Mesenchymal stem cell (in vitro differentiated cells and primary cell): ENCODE data around the gene MUC5B.

Experiments used
- DNase-seq: peaks from one replicate; pipeline ENCODE4 v3.0.0-alpha.2; 2013
- H2AFZ ChIP-seq: one replicate; pipeline ENCODE4 v1.6.1; 2013; ENCODE audit warnings: low read depth, mild to moderate bottlenecking, control low read depth, inconsistent platforms, low read length, moderate library complexity
- H2AK5ac ChIP-seq: 2 replicates; pipeline ENCODE4 v1.6.1; 2013; ENCODE audit warnings: low read length, moderate library complexity, mild to moderate bottlenecking, inconsistent platforms; ENCODE audit not compliant: severe bottlenecking
- H2BK120ac ChIP-seq: one replicate; pipeline ENCODE4 v1.6.1; 2013; ENCODE audit warnings: low read depth, mild to moderate bottlenecking, inconsistent platforms, low read length, moderate library complexity
- H2BK12ac ChIP-seq, 2 experiments: one replicate each; pipeline ENCODE4 v1.6.1; 2013; ENCODE audit warnings: inconsistent platforms in 2 of 2, low read length in 2 of 2, mild to moderate bottlenecking in 2 of 2, moderate library complexity in 2 of 2, control low read depth in 1 of 2
- H2BK15ac ChIP-seq: one replicate; pipeline ENCODE4 v1.6.1; 2013; ENCODE audit warnings: mild to moderate bottlenecking, low read depth, inconsistent platforms; ENCODE audit not compliant: poor library complexity, severe bottlenecking
- H2BK5ac ChIP-seq: 2 replicates; pipeline ENCODE4 v1.6.1; 2013; ENCODE audit warnings: low read depth, mild to moderate bottlenecking, low read length, control low read depth, inconsistent platforms; ENCODE audit not compliant: poor library complexity, severe bottlenecking
- H3K14ac ChIP-seq, 2 experiments: one replicate each; pipeline ENCODE4 v1.6.1; 2013; ENCODE audit warnings: inconsistent platforms in 2 of 2, low read length in 2 of 2, control low read depth in 1 of 2, mild to moderate bottlenecking in 1 of 2, moderate library complexity in 1 of 2
- H3K18ac ChIP-seq, 2 experiments: one replicate each; pipeline ENCODE4 v1.6.1; 2013; ENCODE audit warnings: inconsistent platforms in 2 of 2, low read length in 2 of 2, control low read depth in 1 of 2, low read depth in 1 of 2, mild to moderate bottlenecking in 1 of 2
- H3K23ac ChIP-seq, 2 experiments: one replicate each; pipeline ENCODE4 v1.6.1; 2013; ENCODE audit warnings: inconsistent platforms in 2 of 2, low read length in 2 of 2, mild to moderate bottlenecking in 2 of 2, moderate library complexity in 2 of 2, control low read depth in 1 of 2
- H3K27ac ChIP-seq: 2 replicates; pipeline ENCODE4 v1.5.1; 2013; ENCODE audit warnings: mild to moderate bottlenecking, moderate library complexity, low read length, control low read depth, inconsistent platforms; ENCODE audit not compliant: poor library complexity, severe bottlenecking
- H3K27me3 ChIP-seq, 2 experiments: 2 replicates each; pipeline versions ENCODE4 v1.6.1 to v1.7.0; 2013; ENCODE audit warnings: low read length in 2 of 2, mild to moderate bottlenecking in 2 of 2, moderate library complexity in 2 of 2, control low read depth in 1 of 2, inconsistent platforms in 1 of 2; ENCODE audit not compliant: control insufficient read depth in 1 of 2, insufficient read depth in 1 of 2
- H3K36me3 ChIP-seq, 2 experiments: 2 replicates each; pipeline versions ENCODE4 v1.6.1 to v1.7.0; 2013; ENCODE audit warnings: low read length in 2 of 2, control low read depth in 1 of 2, inconsistent platforms in 1 of 2, low read depth in 1 of 2, mild to moderate bottlenecking in 1 of 2; ENCODE audit not compliant: insufficient read depth in 2 of 2, control insufficient read depth in 1 of 2
- H3K4ac ChIP-seq, 2 experiments: one replicate each; pipeline ENCODE4 v1.6.1; 2013; ENCODE audit warnings: inconsistent platforms in 2 of 2, low read length in 2 of 2, mild to moderate bottlenecking in 2 of 2, moderate library complexity in 2 of 2, control low read depth in 1 of 2, low read depth in 1 of 2
- H3K4me1 ChIP-seq: 2 replicates; pipeline ENCODE4 v1.6.1; 2013; ENCODE audit warnings: low read depth, low read length, control low read depth; ENCODE audit not compliant: control insufficient read depth, insufficient read depth
- H3K4me2 ChIP-seq: 2 replicates; pipeline ENCODE4 v1.6.1; 2013; ENCODE audit warnings: low read length, mild to moderate bottlenecking, inconsistent platforms; ENCODE audit not compliant: poor library complexity, severe bottlenecking
- H3K4me3 ChIP-seq, 2 experiments: 2 replicates each; pipeline versions ENCODE4 v1.5.1 to v1.7.0; 2013; ENCODE audit warnings: low read length in 2 of 2, mild to moderate bottlenecking in 2 of 2, control low read depth in 1 of 2, low read depth in 1 of 2; ENCODE audit not compliant: insufficient read depth in 1 of 2
- H3K79me1 ChIP-seq: replicated peaks from 2 replicates; pipeline ENCODE4 v1.6.1; 2013; ENCODE audit warnings: mild to moderate bottlenecking, control low read depth, low read length, inconsistent platforms; ENCODE audit not compliant: poor library complexity, severe bottlenecking
- H3K9ac ChIP-seq: 2 replicates; pipeline ENCODE4 v1.7.0; 2013; ENCODE audit warnings: mild to moderate bottlenecking, low read length, moderate library complexity
- H3K9me3 ChIP-seq: 2 replicates; pipeline ENCODE4 v1.7.0; 2013; ENCODE audit warnings: mild to moderate bottlenecking, low read length; ENCODE audit not compliant: control insufficient read depth
- H4K8ac ChIP-seq: one replicate; pipeline ENCODE4 v1.6.1; 2013; ENCODE audit warnings: inconsistent platforms, mild to moderate bottlenecking, low read length, moderate library complexity
- H4K91ac ChIP-seq: one replicate; pipeline ENCODE4 v1.6.1; 2013; ENCODE audit warnings: mild to moderate bottlenecking, low read length, inconsistent platforms
- WGBS: methylation state at CpG from one replicate; pipeline ENCODE4 v1.1.7; 2013; ENCODE audit warnings: mixed read lengths; 5-methylcytosine and 5-hydroxymethylcytosine counted together

Gene MUC5B

DNA sequence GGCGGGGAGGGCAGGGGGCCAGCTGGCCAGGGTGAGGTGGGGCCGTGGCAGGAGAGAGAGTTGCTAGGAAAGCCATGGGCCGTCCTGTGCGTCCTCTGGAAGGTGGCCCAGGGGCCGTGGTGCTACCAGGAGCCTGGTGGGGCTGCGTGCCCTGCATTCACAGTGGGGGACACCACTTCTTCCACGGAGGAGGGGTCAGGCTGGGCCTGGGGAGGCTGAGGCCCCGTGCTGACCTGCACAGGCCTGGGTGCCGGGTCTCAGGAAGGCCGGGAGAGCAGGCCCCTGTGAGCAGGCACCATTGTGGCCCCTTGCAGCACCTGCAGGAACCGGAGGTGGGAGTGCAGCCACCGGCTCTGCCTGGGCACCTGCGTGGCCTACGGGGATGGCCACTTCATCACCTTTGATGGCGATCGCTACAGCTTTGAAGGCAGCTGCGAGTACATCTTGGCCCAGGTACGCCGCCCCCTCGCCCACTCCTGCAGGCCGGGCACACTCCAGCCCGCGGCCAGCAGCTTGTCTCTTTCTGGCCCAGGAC, 12.0 kb downstream of the MUC5B start:
- Histone ChIP-seq H2BK12ac (no peak overlapping the region), H3K4me2 (no peak overlapping the region), H3K4ac (no peak overlapping the region), H3K79me1 (no peaks in the 10 kb centered on the region), H2BK15ac (no peak overlapping the region), H3K4me1 (no peaks in the 10 kb centered on the region), H3K9me3 (no peaks in the 10 kb centered on the region), H3K27me3 (peaks cover 0 to 22% of the 10 kb centered on the region in 2 experiments), H4K91ac (no peak overlapping the region), H3K36me3 (no peaks in the 10 kb centered on the region), H3K23ac (no peak overlapping the region), H3K18ac (no peak overlapping the region), H2BK120ac (no peak overlapping the region), H4K8ac (no peak overlapping the region), H2AFZ (no peak overlapping the region), H2AK5ac (no peak overlapping the region), H3K9ac (no peak overlapping the region), H2BK5ac (no peak overlapping the region), H3K4me3 (no peak overlapping the region), H3K27ac (no peak overlapping the region), H3K14ac (no peak overlapping the region)
- DNase-seq = no peak
- 92% methylated on average over 21 of the region's 23 CpGs for WGBS

DNA sequence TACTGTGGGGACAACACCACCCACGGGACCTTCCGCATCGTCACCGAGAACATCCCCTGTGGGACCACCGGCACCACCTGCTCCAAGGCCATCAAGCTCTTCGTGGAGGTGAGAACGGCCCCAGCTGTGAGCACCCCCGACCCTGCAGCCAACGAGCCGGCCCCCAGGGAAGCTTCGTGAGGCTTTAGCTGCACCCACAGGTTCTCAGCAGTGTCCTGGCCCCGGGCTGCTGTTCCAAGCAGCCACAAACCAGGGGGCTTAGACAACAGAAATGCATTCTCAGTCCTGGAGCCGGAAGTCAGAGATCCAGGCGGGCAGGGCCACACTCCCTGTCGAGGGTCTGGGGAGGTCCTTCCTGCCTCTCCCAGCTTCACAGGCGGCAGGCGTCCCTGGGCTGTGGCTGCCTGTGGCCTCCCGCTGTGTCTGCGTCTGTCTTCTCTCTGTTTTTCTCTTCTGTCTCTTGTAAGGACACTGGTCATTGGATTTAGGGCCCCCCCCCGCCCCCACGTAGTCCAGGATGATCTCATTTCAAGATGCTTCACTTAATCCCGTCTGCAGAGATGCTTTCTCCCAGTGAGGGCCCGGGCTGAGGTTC, 12.5 kb downstream of the MUC5B start:
- Histone ChIP-seq H3K23ac (no peak overlapping the region), H2BK15ac (no peak overlapping the region), H3K27ac (no peak overlapping the region), H2BK12ac (no peak overlapping the region), H3K9me3 (no peaks in the 10 kb centered on the region), H3K79me1 (no peaks in the 10 kb centered on the region), H3K36me3 (no peaks in the 10 kb centered on the region), H2BK5ac (no peak overlapping the region), H2AK5ac (no peak overlapping the region), H3K4me2 (no peak overlapping the region), H3K4ac (no peak overlapping the region), H2BK120ac (no peak overlapping the region), H2AFZ (no peak overlapping the region), H3K14ac (no peak overlapping the region), H3K9ac (no peak overlapping the region), H4K91ac (no peak overlapping the region), H4K8ac (no peak overlapping the region), H3K4me3 (no peak overlapping the region), H3K18ac (no peak overlapping the region), H3K27me3 (peaks cover 0 to 22% of the 10 kb centered on the region in 2 experiments), H3K4me1 (no peaks in the 10 kb centered on the region)
- DNase-seq = no peak
- 77% methylated on average over 23 of the region's 23 CpGs for WGBS

DNA sequence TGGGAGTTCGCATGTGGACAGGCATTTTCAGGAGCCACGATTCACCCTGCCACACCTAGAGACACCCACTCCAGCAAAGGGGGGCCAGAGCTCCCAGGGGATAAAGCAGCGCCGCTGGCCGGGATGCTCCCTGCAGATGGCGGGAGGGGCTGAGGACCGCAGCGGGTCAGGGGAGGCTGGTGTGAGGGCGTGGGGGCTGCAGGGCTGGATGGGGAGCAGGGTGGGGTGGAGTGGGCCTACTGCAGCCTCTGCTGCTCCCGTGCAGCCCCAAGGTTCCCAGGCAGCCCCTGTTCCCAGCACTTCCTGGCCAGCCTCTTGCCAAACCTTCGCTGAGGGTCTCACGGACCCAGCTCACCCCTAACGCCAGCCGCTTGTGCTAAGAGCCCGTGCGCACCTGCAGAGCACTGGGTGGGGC, 13.0 kb downstream of the MUC5B start:
- Histone ChIP-seq H3K9me3 (no peaks in the 10 kb centered on the region), H2AK5ac (no peak overlapping the region), H2BK5ac (no peak overlapping the region), H3K4me1 (no peaks in the 10 kb centered on the region), H3K27ac (no peak overlapping the region), H3K23ac (no peak overlapping the region), H2AFZ (no peak overlapping the region), H3K4me2 (no peak overlapping the region), H3K36me3 (no peaks in the 10 kb centered on the region), H2BK15ac (no peak overlapping the region), H4K91ac (no peak overlapping the region), H3K9ac (no peak overlapping the region), H3K18ac (no peak overlapping the region), H3K27me3 (peaks cover 0 to 22% of the 10 kb centered on the region in 2 experiments), H4K8ac (no peak overlapping the region), H3K4ac (no peak overlapping the region), H2BK12ac (no peak overlapping the region), H3K14ac (no peak overlapping the region), H3K4me3 (no peak overlapping the region), H2BK120ac (no peak overlapping the region), H3K79me1 (no peaks in the 10 kb centered on the region)
- no peak for DNase-seq
- 75% methylated on average over 15 of the region's 16 CpGs for WGBS

DNA sequence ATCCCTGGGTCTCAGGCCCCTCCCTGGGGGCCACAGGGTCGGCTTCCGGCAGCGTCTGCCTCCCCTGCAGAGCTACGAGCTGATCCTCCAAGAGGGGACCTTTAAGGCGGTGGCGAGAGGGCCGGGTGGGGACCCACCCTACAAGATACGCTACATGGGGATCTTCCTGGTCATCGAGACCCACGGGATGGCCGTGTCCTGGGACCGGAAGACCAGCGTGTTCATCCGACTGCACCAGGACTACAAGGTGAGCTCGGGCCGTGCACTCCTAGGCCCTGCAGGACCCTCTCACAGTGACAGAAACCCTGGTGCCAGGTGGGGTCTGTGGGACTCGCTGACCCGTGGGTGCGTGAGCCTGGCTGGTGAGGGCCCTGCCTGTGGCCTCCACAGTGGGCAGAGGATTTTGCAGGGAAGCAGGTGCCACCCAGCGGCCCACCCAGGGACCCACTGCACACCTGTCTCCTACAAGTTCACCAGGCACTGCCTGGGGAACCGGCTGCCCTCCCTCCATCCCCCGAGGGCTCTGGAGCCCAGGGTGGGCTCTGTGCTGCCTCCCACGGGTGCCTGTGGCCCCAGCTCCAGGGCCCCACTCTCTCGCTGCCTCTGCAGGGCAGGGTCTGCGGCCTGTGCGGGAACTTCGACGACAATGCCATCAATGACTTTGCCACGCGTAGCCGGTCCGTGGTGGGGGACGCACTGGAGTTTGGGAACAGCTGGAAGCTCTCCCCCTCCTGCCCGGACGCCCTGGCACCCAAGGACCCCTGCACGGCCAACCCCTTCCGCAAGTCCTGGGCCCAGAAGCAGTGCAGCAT, 13.7 kb downstream of the MUC5B start:
- Histone ChIP-seq H3K9ac (no peak overlapping the region), H2AK5ac (no peak overlapping the region), H2BK120ac (no peak overlapping the region), H3K36me3 (no peaks in the 10 kb centered on the region), H3K9me3 (no peaks in the 10 kb centered on the region), H3K4me2 (no peak overlapping the region), H2BK12ac (no peak overlapping the region), H3K18ac (no peak overlapping the region), H3K23ac (no peak overlapping the region), H3K4me3 (no peak overlapping the region), H3K4me1 (no peaks in the 10 kb centered on the region), H4K91ac (no peak overlapping the region), H2AFZ (no peak overlapping the region), H3K27ac (no peak overlapping the region), H2BK15ac (no peak overlapping the region), H3K4ac (no peak overlapping the region), H4K8ac (no peak overlapping the region), H2BK5ac (no peak overlapping the region), H3K27me3 (peaks cover 0 to 22% of the 10 kb centered on the region in 2 experiments), H3K79me1 (no peaks in the 10 kb centered on the region), H3K14ac (no peak overlapping the region)
- WGBS = 83% methylated on average over 37 of the region's 37 CpGs
- DNase-seq = no peak
